Skeletal muscle cell (primary cell): ENCODE results near the gene ENHO.
A peak's percentile ranks its signal among the peaks of the same experiment; 100 is the strongest.
"Not testable (repeated sequence)": the region's sequence is repeated elsewhere in the genome, so short reads cannot be mapped to it uniquely, and the experiment has no call there.

Experiments used
- DNase-seq: peaks from one replicate; pipeline ENCODE4 v3.0.0-alpha.2; 2010; ENCODE audit warnings: low read depth
- H3K4me3 ChIP-seq: 2 replicates; pipeline ENCODE4 v1.5.1; 2011; ENCODE audit warnings: low read depth, mild to moderate bottlenecking, control low read depth, low read length, moderate library complexity

ENHO gene

DNA sequence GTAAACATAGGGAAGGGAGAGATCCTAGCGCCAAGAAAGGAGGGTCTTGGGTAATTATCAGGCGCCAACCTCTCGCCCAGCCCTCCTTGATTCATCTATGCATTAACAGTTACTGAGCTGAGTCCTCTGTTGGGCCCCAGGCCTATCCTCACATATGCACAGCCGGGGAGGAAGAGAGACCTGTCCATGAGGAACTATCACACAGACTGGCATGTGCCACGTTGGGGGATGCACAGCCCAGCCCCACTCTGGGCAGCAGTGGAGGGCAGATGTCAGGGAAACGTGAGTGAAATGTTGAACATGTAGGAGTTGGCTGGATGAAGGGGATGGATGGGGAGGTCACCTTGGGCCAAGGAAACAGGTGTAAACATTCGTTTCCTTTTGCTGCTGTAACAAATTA is 18.8 kb upstream of the ENHO start:
- DNase-seq = no peak
- no peak overlapping the region for H3K4me3 ChIP-seq

DNA sequence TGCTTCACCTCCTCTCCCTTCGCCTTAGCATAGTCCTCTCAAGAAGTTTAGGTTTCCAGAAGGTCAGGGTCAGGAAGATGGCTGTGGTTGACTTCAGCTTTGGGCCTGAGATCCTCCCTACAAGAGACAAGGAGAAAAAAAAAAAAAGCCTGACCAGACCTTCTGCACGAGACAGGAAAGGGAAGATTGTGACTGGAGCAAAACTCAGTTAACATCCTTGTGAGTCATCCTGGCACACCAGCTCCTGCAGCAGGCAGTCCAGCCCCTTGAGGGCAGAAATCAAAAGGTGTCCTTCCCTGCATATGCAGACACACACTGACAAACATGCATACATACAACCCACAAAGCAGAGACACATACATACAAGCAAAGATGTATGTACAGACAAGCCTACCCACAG is 18.0 kb upstream of the ENHO start:
- DNase-seq = peak; percentile 25
- no peak overlapping the region for H3K4me3 ChIP-seq

DNA sequence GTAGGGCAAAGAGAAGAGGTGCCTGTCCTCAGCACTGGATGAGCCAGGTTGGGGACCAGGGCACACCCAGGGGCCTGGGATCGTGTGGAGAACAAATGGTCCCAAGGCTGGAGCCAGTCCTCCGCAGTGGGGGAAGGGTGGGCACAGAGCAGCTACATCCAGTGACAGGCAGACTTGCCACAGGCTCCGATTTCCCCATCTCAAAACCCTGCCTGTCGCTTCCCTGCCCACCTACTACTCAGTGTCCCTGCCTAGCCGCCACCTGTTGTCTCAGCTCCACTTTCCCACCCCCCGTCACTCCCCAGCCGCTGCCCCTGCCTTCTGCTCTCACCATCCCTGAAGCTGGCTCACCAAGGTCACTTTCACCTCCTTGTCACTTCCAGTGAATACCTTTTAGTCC is 13.9 kb upstream of the ENHO start:
- no peak overlapping the region for H3K4me3 ChIP-seq

DNA sequence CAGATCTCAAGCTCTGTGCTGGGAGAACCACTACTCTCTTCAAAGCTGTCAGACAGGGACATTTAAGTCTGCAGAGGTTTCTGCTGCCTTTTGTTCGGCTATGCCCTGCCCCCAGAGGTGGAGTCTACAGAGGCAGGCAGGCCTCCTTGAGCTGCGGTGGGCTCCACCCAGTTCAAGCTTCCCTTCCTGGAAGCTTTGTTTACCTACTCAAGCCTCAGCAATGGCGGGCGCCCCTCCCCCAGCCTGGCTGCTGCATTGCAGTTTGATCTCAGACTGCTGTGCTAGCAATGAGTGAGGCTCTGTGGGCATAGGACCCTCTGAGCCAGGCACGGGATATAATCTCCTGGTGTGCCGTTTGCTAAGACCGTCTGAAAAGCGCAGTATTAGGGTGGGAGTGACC is 9.3 kb upstream of the ENHO start:
- DNase-seq, H3K4me3 ChIP-seq: not testable (repeated sequence)

More for the DNA sequence above, 13.9 kb upstream of the ENHO start:
- no peak for DNase-seq

DNA sequence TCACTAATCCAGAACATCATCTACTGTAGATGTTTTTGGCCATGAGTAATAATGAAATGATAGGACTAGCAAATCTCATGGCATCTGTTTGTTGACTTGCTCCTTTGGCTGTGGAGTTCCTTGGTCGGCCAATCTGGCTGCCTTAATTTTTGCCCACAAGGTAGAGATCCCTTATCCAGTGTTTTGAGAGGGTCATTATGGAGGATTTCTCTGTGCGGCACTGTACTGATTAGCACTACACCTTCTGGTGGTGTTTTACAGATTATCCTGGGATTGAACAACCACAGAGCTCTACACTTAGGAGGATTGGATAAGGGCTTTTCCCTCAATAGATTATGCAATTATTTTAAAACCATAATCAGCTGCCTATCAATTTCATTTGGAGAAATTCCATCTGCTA is 3.2 kb upstream of the ENHO start:
- no peak overlapping the region for H3K4me3 ChIP-seq
- no peak for DNase-seq

DNA sequence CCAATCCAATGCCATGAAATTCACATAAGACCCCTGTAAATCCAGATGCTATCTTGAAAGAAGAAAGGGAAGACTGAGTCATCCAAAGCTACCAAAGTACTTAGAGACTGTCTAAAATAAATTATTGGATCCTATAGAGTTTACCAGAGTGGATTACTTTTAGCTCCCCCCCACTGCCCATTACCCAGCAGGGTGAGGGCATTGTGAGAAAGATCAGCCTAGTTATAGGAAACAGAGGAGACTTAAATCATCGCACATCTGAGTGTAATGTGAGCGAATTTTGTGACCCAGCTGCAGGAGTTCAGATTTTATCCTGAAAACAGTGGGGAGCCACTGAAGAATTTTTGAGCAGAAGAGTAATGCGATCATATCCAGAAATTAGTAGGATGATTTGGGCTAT is 1.6 kb upstream of the ENHO start:
- no peak for DNase-seq
- H3K4me3 ChIP-seq = no peak overlapping the region

DNA sequence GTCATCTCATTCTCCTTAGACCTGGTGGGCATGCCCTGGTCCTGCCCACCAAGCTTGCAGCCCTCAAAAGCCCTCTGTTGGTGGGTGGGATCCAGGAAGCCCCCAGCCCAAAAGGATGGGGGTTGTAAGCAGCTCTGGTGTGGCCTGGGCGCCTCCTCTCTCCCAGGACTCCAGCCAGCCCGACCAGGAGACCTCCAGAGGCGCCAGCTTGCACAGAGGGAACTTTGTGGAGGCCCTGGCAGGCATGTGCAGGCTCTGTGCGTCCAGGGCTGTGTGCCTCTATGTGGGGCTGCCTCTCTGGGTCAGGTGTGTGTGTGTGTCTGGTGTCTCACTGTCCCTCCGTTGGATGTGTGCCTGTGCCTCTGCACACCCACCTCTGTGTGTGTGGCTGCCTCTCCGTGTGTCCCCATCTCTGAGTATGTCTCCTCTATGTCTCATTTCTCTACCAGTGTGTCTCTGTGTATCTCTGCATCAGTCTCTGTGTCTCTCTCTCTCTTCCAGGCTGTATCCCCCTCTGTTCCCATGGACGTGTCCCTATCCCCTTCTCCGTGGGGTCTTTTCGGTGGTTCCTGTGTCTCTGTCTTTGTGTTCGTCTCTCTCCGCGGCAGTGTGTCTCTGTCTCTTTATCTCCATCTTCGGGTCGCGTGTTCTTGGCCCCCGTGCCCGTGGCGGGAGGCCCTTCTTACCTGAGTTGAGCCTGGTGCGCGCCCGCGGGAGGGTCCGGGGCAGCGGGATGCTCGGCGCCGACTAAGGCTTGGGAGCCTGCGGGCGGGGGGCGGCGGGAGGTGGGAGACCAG is 501 bp downstream of the ENHO start:
- DNase-seq = no peak
- peak overlapping the region; percentile 38 for H3K4me3 ChIP-seq

DNA sequence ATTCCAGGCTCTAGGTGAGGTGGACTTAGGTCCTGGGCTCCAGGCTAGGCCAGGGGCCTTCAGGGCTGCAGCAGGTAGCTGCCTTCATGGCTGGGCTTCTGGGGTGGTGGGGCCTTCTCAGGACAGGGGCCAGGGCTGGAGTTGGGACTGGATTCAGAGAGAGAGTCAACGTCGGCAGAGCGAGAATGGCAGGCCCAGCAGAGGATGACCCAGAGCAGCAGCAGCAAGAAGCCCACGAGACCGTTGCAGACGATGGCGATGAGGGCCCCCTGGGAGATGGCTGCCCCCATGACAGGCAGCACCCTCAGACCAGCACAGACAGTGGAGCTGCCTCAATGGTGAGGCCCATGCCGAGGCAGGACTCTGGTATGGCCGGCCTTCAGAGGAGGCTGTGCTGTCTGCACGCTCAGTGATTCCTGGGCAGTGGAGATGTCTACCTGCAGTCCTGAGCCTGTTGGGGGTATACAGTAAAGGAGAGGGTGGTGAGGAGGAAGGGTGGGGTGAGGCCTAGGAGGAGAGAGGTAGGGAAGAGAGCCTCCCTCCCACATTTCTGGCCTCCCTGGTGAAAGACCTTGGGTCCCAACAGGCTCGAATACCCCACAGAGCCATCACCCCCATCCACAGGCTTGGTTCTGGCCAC is 1.3 kb downstream of the ENHO start:
- no peak overlapping the region for H3K4me3 ChIP-seq

DNA sequence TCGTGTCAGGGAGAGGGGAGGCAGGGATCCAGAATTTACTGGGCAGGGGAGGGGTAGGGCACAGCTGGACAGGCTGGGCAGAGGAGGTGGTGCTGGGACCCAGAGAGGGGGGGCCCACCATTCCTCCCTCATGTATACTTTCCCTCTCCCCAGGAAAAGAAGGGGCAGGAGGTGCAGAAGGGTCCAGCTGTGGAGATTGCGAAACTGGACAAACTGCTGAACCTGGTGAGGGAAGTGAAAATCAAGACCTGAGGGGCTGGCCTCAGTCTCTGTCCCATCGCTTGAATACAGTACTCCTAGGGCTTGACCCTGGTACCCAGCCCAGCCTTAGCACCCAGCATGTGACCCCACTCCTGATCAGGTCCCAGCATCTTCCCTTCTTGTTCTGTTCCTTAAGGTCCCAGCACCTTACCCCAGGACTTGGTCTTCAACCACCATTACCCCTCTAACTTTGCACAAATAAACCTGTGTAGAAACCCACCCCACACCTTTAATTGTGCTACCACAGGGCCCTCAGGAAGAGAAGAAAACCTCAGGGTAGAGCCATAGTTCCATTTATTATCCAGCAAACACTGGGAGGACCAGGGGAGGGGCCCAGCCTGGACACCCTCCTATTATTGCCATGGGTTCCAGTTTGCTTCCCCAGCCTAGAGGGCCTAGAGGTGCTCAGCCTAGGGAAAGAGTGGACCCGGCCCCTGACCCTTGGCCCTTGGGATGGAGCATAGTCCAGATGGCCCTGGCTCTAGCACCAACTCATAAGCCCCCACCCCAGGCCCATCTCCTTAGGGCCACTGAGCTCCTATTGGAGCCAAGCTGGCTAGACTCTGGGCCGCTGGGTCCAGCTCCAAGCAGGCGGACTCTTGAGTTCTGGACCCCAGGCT is 2.0 kb downstream of the ENHO start:
- H3K4me3 ChIP-seq = no peak overlapping the region
- no peak for DNase-seq

More for the DNA sequence above, 1.3 kb downstream of the ENHO start:
- no peak for DNase-seq

DNA sequence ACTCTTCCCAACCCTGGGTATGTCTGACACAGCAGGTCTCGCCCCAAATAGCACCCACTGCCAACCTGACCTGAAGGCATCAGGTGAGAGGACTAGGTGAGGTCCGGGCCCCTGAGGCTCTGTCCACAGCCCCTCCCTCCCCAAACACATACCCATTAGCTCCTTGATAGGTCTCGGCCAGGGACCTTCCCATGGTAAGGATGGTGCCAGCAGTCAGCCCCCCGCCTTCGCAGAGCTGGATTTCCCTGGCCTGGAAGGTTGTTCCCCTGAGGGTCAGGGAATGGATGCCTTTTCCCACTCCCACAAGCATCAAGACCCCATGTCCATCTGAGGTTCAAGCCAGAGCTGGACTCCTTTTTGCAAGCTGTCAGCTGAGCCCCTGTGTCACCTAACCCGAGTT is 2.7 kb downstream of the ENHO start:
- no peak overlapping the region for H3K4me3 ChIP-seq
- DNase-seq = no peak

DNA sequence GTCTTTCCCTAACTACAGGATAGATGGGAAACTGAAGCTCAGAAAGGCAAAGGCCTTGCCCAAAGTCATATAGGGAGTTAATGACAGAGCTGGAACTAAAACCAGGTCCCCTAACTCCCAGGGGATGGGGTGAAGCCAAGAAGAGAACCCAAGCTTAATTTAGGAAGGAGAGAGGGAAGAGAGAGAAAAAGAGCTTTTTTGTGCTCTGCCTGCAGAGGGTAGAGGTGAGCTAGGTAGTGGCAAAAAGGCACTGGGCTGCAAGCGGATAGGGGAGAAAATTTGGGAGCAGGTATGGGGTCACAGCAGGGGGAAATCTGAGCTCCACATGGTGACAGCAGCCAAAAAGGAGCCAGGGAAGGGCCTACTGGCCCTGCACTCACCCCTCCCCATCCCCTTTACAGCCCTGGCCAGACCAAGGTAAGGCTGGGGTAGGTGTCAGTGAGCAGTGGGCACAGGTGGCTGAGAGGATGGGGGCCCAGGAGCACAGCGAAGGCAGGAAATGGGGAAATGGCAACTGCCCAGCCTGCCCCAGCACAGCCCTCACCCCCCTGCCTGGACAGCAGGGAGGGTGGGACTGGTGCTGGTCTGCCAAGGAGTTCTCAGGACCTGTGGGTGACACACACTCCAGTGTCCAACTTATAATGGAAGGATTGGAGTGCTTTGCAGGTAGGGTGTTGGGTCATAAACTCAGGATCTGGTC is 3.3 kb downstream of the ENHO start:
- H3K4me3 ChIP-seq = no peak overlapping the region
- DNase-seq = no peak

DNA sequence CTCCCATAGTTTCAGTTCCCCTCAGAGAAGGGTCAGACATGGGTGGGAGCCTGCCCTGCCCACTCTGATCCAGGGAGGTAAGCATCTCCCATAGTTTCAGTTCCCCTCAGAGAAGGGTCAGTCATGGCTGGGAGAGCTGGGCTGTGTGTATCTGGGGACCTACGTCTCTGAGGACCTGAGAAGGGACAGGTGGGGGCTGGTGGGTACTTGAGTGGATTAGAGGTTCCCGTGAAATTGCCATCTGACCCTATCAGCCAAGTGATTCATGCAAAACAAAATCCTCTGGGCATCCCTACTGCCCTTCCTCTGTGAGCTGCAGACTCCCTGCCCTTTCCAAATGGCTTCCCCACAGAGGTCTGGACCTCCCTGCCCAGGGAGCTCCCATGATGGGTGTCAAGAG is 3.9 kb downstream of the ENHO start:
- DNase-seq = no peak
- no peak overlapping the region for H3K4me3 ChIP-seq

DNA sequence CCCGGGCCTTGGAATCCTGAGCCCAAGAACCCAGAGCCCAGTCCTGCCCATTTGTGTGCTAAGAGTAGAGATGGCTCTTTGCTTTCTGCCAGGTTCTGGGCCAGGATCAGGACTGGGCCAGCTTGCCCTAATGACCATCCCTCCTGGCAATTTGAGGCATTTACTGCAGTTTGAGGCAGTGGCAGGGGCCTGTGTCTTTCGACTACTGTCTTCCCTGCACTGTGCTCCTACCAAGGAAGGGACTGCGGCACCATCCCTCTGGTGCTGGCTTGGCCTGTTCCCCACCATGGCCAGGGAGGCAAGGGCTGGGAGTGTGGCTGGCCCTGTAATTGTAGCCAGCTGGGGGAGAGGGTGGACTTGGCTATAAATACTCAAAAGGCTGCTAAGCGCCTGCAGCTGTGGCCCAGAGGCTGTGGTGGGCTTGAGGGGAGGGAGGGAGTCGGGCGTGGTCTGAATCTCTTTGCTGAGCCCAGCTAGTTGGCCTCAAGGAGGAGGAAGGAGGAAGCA is 4.6 kb downstream of the ENHO start:
- no peak for DNase-seq
- no peak overlapping the region for H3K4me3 ChIP-seq

DNA sequence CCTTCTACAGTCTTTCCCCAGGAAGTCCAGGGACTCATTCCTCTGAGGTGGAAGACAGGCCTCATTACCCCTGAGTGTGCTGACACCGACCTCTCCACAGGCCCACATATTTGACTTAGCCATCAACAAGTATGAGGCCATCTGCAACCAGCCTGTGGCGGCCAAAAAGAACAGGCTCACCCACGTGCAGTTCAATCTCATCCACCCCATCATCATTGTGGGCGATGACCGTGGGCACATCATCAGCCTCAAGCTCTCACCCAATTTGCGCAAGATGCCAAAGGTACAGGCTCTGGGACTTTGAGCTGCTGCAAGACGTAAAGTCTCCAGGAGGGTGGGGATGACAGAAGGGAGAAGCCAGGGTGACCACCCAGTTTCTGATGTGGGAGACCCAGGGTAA is 5.6 kb downstream of the ENHO start:
- DNase-seq = no peak
- H3K4me3 ChIP-seq = no peak overlapping the region

DNA sequence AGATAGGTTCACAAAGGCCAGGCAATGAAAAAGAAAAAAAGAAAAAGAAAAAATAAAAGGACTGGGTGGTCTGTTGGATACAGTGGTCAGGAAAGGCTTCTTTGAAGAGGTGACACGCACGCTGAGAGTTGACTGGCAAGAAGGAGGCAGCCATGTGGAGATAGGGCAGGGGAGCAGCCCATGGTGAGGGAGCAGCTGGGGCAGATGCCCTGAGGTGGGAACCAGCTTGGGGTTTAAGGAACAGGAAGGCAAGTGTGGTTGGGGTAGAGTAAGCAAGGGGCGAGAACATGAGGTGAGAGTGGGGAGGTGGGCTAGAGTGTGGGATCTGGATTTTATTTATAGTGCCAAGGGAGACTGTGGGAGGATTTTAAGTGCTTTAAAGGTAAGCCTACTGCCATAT is 6.8 kb downstream of the ENHO start:
- DNase-seq = no peak
- no peak overlapping the region for H3K4me3 ChIP-seq

DNA sequence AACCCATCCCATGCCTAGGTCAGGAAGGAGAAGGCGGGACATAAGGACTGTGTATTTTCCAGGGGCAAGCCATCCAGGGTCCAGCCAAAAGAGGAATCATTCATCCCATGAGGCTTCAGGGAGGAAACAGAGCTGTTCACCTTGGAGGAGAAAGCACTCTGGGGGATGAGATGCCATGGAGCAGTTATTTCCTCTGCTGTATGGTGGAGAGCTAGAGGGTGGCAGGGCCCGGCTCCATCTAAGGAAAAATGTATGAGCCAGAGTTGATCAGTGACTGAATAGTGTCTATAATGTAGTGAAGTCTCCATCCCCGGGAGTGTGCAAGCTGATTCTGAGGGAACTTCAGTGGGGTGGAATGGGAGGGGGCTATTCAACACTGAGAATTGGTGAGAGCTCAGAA is 8.0 kb downstream of the ENHO start:
- DNase-seq = no peak

DNA sequence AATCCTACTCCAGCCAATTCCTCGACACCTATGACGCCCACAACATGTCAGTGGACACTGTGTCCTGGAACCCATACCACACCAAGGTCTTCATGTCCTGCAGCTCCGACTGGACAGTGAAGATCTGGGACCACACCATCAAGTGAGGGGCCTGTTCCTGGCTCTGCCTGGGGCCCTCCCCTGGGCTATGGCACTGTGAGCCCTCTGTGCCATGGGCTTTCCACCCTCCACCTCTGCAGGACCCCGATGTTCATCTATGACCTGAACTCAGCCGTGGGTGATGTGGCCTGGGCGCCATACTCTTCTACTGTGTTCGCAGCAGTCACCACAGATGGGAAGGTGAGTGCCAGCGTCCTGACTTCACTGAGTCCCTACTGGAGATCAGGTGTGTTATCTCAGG is 8.4 kb downstream of the ENHO start:
- no peak for DNase-seq
- no peak overlapping the region for H3K4me3 ChIP-seq

More for the DNA sequence above, 8.0 kb downstream of the ENHO start:
- H3K4me3 ChIP-seq = no peak overlapping the region

DNA sequence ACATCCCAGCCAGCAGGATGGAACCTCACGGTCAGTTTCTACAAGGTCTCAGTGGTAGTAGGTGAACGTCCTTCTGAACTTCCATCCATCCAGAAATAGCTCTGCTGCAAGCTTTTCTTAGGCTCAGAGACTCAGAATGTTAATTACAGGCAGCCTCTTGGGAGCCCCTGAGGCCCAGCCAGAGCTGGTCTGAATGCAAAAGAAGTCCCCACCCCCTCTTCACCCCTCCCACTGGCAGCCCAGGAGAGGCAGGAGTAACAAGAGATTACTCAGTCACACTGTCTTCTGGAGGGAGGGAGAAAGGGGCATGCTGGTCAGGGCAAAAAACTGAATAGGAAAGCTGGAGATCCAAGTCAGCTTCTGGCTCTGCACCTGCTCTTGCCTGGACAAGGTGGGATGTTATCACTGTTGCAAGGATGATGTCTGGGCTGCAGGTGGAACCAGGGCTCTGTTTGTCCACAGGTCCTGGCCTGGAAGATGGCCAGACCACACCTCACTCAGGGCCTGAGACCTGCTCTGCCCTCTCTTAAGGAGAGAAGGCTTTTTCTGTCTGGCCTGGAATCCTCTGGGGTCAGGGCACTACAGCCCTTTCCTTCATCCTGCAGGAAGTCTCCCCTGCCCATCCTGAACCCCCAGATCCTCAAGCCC is 9.1 kb downstream of the ENHO start:
- peak; percentile 19 for DNase-seq
- H3K4me3 ChIP-seq = no peak overlapping the region
